Activated T-cell treated with anti-CD3 and anti-CD28 coated beads, Interleukin-2, amount 50 U/mL, for 24 hours (primary cell): ENCODE data around the gene RECQL5.
A peak's percentile ranks its signal among the peaks of the same experiment; 100 is the strongest.

ENCODE experiments used
- DNase-seq: peaks from one replicate; pipeline ENCODE4 v3.0.0-alpha.2; 2020
- H3K27ac Mint-ChIP-seq: 2 replicates; pipeline ENCODE4 v1.8.0; 2020; ENCODE audit warnings: mild to moderate bottlenecking, mixed read lengths
- H3K27me3 Mint-ChIP-seq: 2 replicates; pipeline ENCODE4 v1.8.0; 2020; ENCODE audit warnings: mixed read lengths
- H3K36me3 Mint-ChIP-seq: 2 replicates; pipeline ENCODE4 v1.8.0; 2020; ENCODE audit warnings: low read depth, mixed read lengths
- H3K4me1 Mint-ChIP-seq: 2 replicates; pipeline ENCODE4 v1.8.0; 2020; ENCODE audit warnings: low read depth, mixed read lengths
- H3K4me3 Mint-ChIP-seq: 2 replicates; pipeline ENCODE4 v1.8.0; 2020; ENCODE audit warnings: mild to moderate bottlenecking, moderate library complexity, mixed read lengths
- H3K9me3 Mint-ChIP-seq: 2 replicates; pipeline ENCODE4 v1.8.0; 2020; ENCODE audit warnings: mixed read lengths

Gene RECQL5

DNA sequence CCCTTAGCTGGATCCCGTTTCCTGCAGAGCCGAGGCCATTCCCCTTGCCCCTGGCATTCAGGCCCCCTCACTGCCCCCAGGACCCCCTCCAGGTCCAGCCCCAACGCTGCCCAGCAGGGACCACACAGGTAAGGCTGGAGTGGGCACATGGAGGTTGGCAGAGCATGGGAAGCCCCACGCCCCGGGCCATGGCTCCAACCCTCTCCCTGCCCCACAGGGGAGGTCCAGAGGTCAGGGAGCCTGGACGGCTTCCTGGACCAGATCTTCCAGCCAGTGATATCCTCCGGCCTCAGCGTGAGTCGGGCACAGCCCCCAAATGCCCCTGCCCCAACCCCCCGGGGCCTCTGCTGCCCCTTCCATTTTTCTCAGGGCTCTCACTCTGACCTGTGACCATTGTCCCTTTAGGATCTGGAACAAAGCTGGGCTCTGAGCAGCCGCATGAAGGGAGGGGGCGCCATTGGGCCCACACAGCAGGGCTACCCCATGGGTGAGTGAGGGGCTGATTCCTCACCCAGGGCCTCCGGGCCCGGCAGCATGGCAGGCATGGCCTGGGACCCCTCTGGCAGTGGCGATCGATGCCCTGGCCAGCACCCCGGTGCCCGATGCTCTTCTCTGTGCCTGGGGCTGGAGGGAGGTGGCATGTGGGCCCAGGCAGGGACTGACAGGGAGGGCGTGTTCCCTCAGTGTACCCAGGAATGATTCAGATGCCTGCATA lies 52.2 kb downstream of the RECQL5 start:
- Mint-ChIP-seq H3K27ac (no peak overlapping the region), H3K4me1 (no peaks in the 10 kb centered on the region), H3K9me3 (no peaks in the 10 kb centered on the region), H3K36me3 (no peaks in the 10 kb centered on the region), H3K27me3 (no peaks in the 10 kb centered on the region), H3K4me3 (no peak overlapping the region)
- no peak for DNase-seq

GRCh38 chr17:75614006-75614405 lies 52.9 kb downstream of the RECQL5 start:
- no peaks in the 10 kb centered on the region for H3K27me3 Mint-ChIP-seq
- H3K27ac Mint-ChIP-seq, result no peak overlapping the region
- no peaks in the 10 kb centered on the region for H3K9me3 Mint-ChIP-seq
- H3K36me3 Mint-ChIP-seq, result no peaks in the 10 kb centered on the region
- H3K4me1 Mint-ChIP-seq, result no peaks in the 10 kb centered on the region
- DNase-seq, result no peak
- H3K4me3 Mint-ChIP-seq, result no peak overlapping the region

DNA sequence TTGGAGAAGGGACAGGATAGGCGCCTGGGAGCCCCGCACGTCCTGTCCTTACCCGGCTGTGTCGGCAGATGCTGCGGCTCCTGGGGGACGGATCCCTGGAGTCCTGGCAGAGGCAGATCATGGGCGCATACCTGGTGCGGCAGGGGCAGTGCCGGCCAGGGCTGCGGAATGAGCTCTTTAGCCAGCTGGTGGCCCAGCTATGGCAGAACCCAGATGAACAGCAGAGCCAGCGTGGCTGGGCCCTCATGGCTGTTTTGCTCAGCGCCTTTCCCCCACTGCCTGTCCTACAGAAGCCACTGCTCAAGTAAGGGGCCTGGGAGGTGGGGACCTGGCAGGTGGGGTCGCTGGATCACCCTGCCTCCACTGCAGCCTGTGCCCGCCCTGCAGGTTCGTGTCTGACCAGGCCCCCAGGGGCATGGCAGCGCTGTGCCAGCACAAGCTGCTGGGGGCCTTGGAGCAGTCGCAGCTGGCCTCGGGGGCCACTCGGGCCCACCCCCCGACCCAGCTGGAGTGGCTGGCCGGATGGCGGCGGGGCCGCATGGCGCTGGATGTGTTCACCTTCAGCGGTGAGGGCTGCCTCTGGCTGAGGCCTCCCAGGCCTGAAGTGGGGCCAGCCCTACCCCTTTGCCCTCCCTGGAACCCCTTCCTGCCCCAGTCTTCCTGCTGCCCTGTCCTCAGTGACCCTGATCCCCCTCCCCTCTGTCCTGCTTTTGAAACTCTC lies 53.9 kb downstream of the RECQL5 start:
- DNase-seq, result no peak
- H3K4me3 Mint-ChIP-seq, result no peak overlapping the region
- H3K27ac Mint-ChIP-seq, result no peak overlapping the region
- H3K27me3 Mint-ChIP-seq, result no peaks in the 10 kb centered on the region
- no peaks in the 10 kb centered on the region for H3K4me1 Mint-ChIP-seq
- H3K36me3 Mint-ChIP-seq, result no peaks in the 10 kb centered on the region
- H3K9me3 Mint-ChIP-seq, result no peaks in the 10 kb centered on the region

DNA sequence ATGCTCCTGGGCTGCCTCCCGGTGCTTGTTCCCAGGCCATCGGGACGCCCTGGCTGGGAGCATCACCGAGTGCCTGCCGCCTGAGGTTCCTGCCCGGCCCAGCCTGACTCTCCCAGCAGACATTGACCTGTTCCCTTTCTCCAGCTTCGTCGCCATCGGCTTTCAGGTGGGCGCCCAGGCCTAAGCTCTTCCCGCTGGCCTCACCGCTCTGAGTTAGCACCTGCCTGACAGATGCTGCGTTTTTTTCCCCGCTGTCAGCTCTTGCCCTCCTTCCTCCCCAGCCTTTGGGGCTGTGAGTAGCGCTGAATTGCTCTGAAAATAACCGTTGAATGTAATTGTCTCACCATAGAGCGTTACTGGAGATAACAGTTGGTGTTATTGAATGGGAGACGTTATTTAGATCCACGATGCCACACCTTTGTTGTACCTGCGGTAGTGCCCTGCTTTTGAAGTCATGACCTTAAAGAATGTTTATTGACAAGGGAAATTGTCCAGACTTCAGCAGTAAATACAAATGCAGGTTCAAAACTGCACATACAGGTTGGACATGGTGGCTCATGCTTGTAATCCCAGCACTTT lies 55.0 kb downstream of the RECQL5 start:
- no peak for DNase-seq
- H3K27ac Mint-ChIP-seq, result no peak overlapping the region
- peaks cover 3% of the 10 kb centered on the region for H3K4me1 Mint-ChIP-seq
- H3K36me3 Mint-ChIP-seq, result no peaks in the 10 kb centered on the region
- H3K4me3 Mint-ChIP-seq, result no peak overlapping the region
- H3K9me3 Mint-ChIP-seq, result no peaks in the 10 kb centered on the region
- no peaks in the 10 kb centered on the region for H3K27me3 Mint-ChIP-seq

DNA sequence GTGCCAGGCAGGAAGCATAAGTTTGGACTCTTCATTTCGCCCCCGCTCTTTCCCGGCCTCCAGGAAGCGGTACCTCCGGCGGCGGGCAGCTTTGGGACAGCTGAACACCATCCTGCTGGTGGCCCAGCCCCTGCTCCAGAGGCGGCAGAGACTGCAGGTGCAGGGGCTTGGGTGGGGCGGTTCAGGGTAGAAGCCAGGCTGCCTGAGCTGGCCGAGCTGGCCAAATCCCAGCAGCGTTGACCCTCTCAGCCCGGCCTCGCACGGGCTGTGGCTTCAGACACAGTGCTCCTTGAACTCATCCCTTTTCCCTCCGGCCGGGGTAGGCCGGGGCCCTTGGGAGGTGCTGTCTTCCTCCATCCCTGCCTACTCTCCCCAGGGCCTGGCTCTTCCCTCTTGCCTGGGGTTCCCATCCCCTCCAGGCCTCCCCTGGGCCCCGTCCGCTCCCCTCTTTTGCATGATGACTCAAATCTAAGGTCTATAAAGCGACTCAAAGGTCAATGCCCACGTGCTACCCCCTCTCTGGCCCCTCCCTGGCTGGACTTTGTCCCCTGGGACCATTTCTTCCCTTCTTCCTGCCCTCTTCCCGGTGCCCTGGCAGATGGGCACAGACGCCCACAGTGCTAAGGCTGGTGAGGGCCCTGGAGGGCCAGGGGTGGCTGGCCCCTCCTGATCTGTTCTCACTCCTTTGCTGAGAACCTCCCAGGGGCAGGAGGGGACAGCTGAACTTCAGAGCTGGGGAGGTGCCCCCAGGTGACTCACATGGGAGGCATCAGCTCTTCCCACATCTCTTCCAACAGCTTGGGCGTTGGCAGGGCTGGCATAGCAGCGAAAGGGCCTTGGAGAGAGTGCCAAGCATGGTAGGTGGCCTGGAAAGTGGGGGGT lies 56.6 kb downstream of the RECQL5 start:
- peaks cover 3% of the 10 kb centered on the region for H3K4me1 Mint-ChIP-seq

DNA sequence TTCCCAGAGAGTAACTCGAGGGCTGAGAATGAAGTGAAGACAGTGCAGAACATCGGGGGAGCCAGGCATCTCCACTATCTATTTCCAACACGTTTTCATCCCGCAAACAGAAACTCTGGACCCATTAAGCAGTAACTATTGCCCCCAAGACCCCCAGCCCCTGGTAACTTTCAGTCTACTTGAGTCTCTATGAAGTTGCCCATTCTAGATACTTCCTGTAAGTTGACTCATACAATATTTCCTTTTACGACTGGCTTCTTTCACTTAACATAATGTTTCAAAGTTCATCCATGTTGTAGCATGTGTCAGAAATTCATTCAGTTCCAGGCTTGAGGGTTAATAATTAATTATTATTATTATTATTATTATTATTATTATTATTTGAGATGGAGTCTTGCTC lies 59.9 kb downstream of the RECQL5 start:
- Mint-ChIP-seq H3K9me3 (no peaks in the 10 kb centered on the region), H3K27me3 (no peaks in the 10 kb centered on the region), H3K4me3 (no peak overlapping the region), H3K36me3 (no peaks in the 10 kb centered on the region), H3K4me1 (peaks cover 3% of the 10 kb centered on the region), H3K27ac (peak overlapping the region; percentile 60)
- no peak for DNase-seq

More for the DNA sequence above, 56.6 kb downstream of the RECQL5 start:
- H3K27me3 Mint-ChIP-seq, result no peaks in the 10 kb centered on the region
- H3K9me3 Mint-ChIP-seq, result no peaks in the 10 kb centered on the region
- no peaks in the 10 kb centered on the region for H3K36me3 Mint-ChIP-seq
- no peak overlapping the region for H3K27ac Mint-ChIP-seq
- DNase-seq, result no peak
- no peak overlapping the region for H3K4me3 Mint-ChIP-seq

- Mint-ChIP-seq H3K4me1 (peaks cover 3% of the 10 kb centered on the region), H3K27me3 (no peaks in the 10 kb centered on the region), H3K9me3 (no peaks in the 10 kb centered on the region), H3K4me3 (no peak overlapping the region), H3K27ac (no peak overlapping the region), H3K36me3 (no peaks in the 10 kb centered on the region)
- DNase-seq, result no peak
Observed at GRCh38 chr17:75605790-75606189, 61.2 kb downstream of the RECQL5 start.

- Mint-ChIP-seq H3K27me3 (no peaks in the 10 kb centered on the region), H3K9me3 (no peaks in the 10 kb centered on the region), H3K4me1 (peaks cover 3% of the 10 kb centered on the region), H3K36me3 (no peaks in the 10 kb centered on the region), H3K4me3 (no peak overlapping the region), H3K27ac (no peak overlapping the region)
- DNase-seq, result no peak
Observed at GRCh38 chr17:75604034-75604695, 62.8 kb downstream of the RECQL5 start.

DNA sequence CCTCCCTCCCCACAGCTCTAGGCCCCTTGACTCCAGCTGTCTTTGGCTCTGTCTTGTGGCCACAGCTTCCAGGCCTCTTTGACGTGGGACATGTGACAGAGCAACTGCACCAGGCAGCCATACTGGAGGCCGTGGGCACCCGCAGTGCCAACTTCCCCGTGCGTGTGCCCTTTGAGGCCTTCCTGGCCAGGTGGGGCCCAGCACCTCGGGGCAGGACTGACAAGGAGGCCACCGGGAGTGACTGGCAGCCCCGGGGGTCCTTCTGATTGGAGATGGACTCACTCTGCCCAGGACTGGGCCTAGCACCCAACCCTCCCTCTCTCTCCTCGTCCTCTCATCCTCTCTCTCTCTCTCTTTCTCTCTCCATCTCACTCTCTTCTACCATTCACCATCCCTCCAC lies 63.8 kb downstream of the RECQL5 start:
- Mint-ChIP-seq H3K36me3 (no peaks in the 10 kb centered on the region), H3K9me3 (no peaks in the 10 kb centered on the region), H3K4me3 (no peak overlapping the region)

GRCh38 chr17:75602644-75603043 lies 64.3 kb downstream of the RECQL5 start:
- peaks cover 3% of the 10 kb centered on the region for H3K4me1 Mint-ChIP-seq
- no peak overlapping the region for H3K27ac Mint-ChIP-seq

More for the DNA sequence above, 63.8 kb downstream of the RECQL5 start:
- H3K4me1 Mint-ChIP-seq, result peaks cover 3% of the 10 kb centered on the region
- no peaks in the 10 kb centered on the region for H3K27me3 Mint-ChIP-seq
- DNase-seq, result no peak
- no peak overlapping the region for H3K27ac Mint-ChIP-seq

DNA sequence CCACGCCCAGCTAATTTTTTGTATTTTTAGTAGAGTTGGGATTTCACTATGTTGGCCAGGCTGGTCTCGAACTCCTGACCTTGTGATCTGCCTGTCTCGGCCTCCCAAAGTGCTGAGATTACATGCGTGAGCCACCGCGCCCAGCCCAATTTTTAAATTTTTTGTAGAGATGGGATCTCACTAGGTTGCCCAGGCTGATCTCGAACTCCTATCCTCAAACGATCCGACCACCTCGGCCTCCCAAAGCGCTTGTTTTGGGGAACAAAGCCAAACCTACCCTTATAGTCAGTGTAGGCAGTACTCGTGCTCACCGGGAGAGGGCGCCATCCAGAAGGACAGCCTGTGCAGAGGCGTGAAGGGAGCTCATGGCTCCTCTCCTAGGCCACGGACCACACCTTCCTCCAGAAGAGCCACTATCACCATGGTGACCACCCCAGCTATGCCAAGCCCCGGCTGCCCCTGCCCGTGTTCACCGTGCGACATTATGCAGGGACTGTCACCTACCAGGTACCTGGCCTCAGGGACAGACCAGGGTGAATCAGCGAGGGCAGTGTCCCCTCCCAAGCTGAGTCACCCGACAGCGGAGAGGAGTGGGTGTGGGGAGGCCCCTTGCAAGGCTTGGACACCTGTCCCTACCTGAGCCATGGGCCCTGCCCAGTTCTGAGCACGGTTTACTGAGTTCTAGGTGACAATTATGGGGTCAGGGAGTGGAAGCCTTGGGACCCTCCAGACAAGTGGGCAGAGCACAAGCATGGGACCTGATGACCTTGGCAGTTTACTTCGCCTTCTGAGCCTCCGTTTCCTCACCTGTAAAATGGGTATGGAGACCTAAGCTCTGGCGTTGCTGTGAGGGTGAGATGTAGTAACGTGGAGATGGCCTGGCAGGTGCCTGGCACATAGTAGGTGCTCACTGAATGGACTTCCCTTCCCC lies 65.6 kb downstream of the RECQL5 start:
- DNase-seq, result peak; percentile 71
- Mint-ChIP-seq H3K4me1 (no peaks in the 10 kb centered on the region), H3K27ac (no peak overlapping the region), H3K27me3 (no peaks in the 10 kb centered on the region), H3K36me3 (no peaks in the 10 kb centered on the region), H3K4me3 (no peak overlapping the region), H3K9me3 (no peaks in the 10 kb centered on the region)

More at GRCh38 chr17:75602644-75603043, 64.3 kb downstream of the RECQL5 start:
- no peaks in the 10 kb centered on the region for H3K36me3 Mint-ChIP-seq
- H3K27me3 Mint-ChIP-seq, result no peaks in the 10 kb centered on the region
- no peak overlapping the region for H3K4me3 Mint-ChIP-seq
- H3K9me3 Mint-ChIP-seq, result no peaks in the 10 kb centered on the region
- no peak for DNase-seq

GRCh38 chr17:75596320-75597087 lies 70.5 kb downstream of the RECQL5 start:
- DNase-seq, result no peak
- no peaks in the 10 kb centered on the region for H3K4me1 Mint-ChIP-seq
- no peaks in the 10 kb centered on the region for H3K27me3 Mint-ChIP-seq
- no peaks in the 10 kb centered on the region for H3K36me3 Mint-ChIP-seq
- H3K4me3 Mint-ChIP-seq, result no peak overlapping the region
- no peak overlapping the region for H3K27ac Mint-ChIP-seq
- no peaks in the 10 kb centered on the region for H3K9me3 Mint-ChIP-seq

DNA sequence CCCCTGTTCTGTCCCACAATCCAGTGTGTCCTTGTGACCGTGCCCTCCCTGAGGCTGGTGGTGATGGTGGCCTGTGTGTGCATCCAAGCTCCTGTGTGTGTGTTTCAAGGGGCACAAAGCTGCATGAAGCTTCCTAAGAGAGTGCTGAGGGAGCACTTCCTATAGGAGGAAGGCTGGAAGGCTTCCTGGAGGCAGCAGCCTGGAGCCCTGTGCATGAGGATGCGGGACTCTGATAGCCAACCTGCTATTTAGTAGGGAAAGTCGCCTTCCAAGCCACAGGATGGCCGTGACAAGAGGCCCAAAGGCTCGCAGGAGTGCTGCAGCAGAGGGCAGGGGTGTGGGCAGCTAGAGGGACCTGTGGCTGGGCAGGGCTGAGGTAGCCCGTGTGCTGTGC lies 71.0 kb downstream of the RECQL5 start:
- DNase-seq, result no peak
- H3K27me3 Mint-ChIP-seq, result no peaks in the 10 kb centered on the region
- no peaks in the 10 kb centered on the region for H3K9me3 Mint-ChIP-seq
- no peak overlapping the region for H3K4me3 Mint-ChIP-seq
- H3K27ac Mint-ChIP-seq, result no peak overlapping the region
- no peaks in the 10 kb centered on the region for H3K4me1 Mint-ChIP-seq
- H3K36me3 Mint-ChIP-seq, result no peaks in the 10 kb centered on the region
